Neural cell (in vitro differentiated cells): ENCODE data around the gene POLDIP3. TPM values are rescaled to one million over a fixed set of nuclear protein-coding genes. Genes with fewer than 3 reads are reported as not detected.
"Not testable (repeated sequence)": the region's sequence is repeated elsewhere in the genome, so short reads cannot be mapped to it uniquely, and the experiment has no call there.

Experiments used
- H2AFZ ChIP-seq: fragments of 200-600, 300-800 bp; sonication (generic), shearing (Covaris generic); 2 replicates; pipeline ENCODE4 v1.6.0; 2014; ENCODE audit warnings: low read depth, mild to moderate bottlenecking, antibody characterized with exemption, low read length, moderate library complexity
- H3F3A ChIP-seq: fragments of 200-600 bp; shearing (Covaris generic); 2 replicates; pipeline ENCODE4 v1.6.1; 2016; ENCODE audit warnings: mild to moderate bottlenecking, moderate library complexity, mixed read lengths, antibody characterized with exemption, low read length; ENCODE audit not compliant: insufficient read depth, poor library complexity, severe bottlenecking
- H3K27ac ChIP-seq: fragments of 200-600, 300-800 bp; sonication (generic), shearing (Covaris generic); 2 replicates; pipeline ENCODE4 v1.5.1; 2014; ENCODE audit warnings: mild to moderate bottlenecking, low read length, moderate library complexity
- H3K27me3 ChIP-seq: fragments of 300-800, 200-600 bp; sonication (generic), shearing (Covaris generic); 2 replicates; pipeline ENCODE4 v1.6.0; 2014; ENCODE audit warnings: mild to moderate bottlenecking, low read depth, low read length, moderate library complexity; ENCODE audit not compliant: insufficient read depth
- H3K36me3 ChIP-seq: fragments of 300-800, 200-600 bp; sonication (generic), shearing (Covaris generic); 2 replicates; pipeline ENCODE4 v1.5.1; 2014; ENCODE audit warnings: mild to moderate bottlenecking, antibody characterized with exemption, low read length, moderate library complexity; ENCODE audit not compliant: insufficient read depth
- H3K4me2 ChIP-seq: fragments of 300-800, 200-600 bp; sonication (generic), shearing (Covaris generic); 2 replicates; pipeline ENCODE4 v1.6.0; 2014; ENCODE audit warnings: mild to moderate bottlenecking, low read length
- H3K4me3 ChIP-seq: fragments of 300-800, 200-600 bp; sonication (generic), shearing (Covaris generic); 2 replicates; pipeline ENCODE4 v1.5.1; 2014; ENCODE audit warnings: mild to moderate bottlenecking, low read length, moderate library complexity
- H3K79me2 ChIP-seq: fragments of 200-600 bp; shearing (Covaris generic); replicated peaks from 2 replicates; pipeline ENCODE4 v1.6.0; 2014; ENCODE audit warnings: mild to moderate bottlenecking, low read length, moderate library complexity; ENCODE audit not compliant: insufficient read depth
- H3K9ac ChIP-seq: fragments of 300-800, 200-600 bp; sonication (generic), shearing (Covaris generic); 2 replicates; pipeline ENCODE4 v1.6.1; 2016; ENCODE audit warnings: mild to moderate bottlenecking, low read length, mixed read lengths
- H3K9me2 ChIP-seq: fragments of 200-600 bp; shearing (Covaris generic); 2 replicates; pipeline ENCODE4 v1.6.1; 2016; ENCODE audit warnings: mild to moderate bottlenecking, low read length, mixed read lengths; ENCODE audit not compliant: insufficient read depth
- H3K9me3 ChIP-seq: fragments of 200-600, 300-800 bp; sonication (generic), shearing (Covaris generic); 2 replicates; pipeline ENCODE4 v1.6.1; 2016; ENCODE audit warnings: mild to moderate bottlenecking, mixed run types, low read length, moderate library complexity, mixed read lengths
- H4K20me1 ChIP-seq: fragments of 200-600 bp; shearing (Covaris generic); 2 replicates; pipeline ENCODE4 v1.6.1; 2016; ENCODE audit warnings: mild to moderate bottlenecking, mixed run types; ENCODE audit not compliant: insufficient read depth
- EP300 ChIP-seq: fragments of 450-650 bp; conservative IDR thresholded peaks from 2 replicates; pipeline ENCODE4 v1.6.1; 2014; ENCODE audit warnings: antibody characterized with exemption, mild to moderate bottlenecking, moderate library complexity; ENCODE audit not compliant: poor library complexity, severe bottlenecking
- EZH2 ChIP-seq: fragments of 200-600, 300-800 bp; shearing (Covaris generic), sonication (generic); IDR thresholded peaks from 2 replicates; pipeline ENCODE4 v1.6.1; 2014; ENCODE audit warnings: antibody characterized with exemption, low read length, borderline replicate concordance, mild to moderate bottlenecking; ENCODE audit not compliant: insufficient read depth, poor library complexity, severe bottlenecking
- POLR2AphosphoS5 ChIP-seq: IDR thresholded peaks from 2 replicates; pipeline ENCODE4 v1.6.1; 2012
- RAD21 ChIP-seq: fragments of 450-650 bp; conservative IDR thresholded peaks from 2 replicates; pipeline ENCODE4 v1.6.1; 2014; ENCODE audit warnings: antibody characterized with exemption, mild to moderate bottlenecking, moderate library complexity
- REST ChIP-seq: IDR thresholded peaks from 2 replicates; pipeline ENCODE4 v1.6.1; 2012; ENCODE audit warnings: borderline replicate concordance
- SMC3 ChIP-seq: fragments of 450-650 bp; conservative IDR thresholded peaks from 2 replicates; pipeline ENCODE4 v1.6.1; 2014; ENCODE audit warnings: antibody characterized with exemption, mild to moderate bottlenecking, moderate library complexity; ENCODE audit not compliant: poor library complexity
- polyA plus RNA-seq: library from polyadenylated mRNA; depleted of rRNA; stranded (reverse); fragments of >200 nt; gene quantifications from 2 replicates; pipeline ENCODE4 v1.2.3, GENCODE V29; 2014

The POLDIP3 gene
- polyA plus RNA-seq, 1 donor from 2014 or later = 56.9 TPM

- Histone ChIP-seq H3K9me3 (no peaks in the 10 kb centered on the region), H4K20me1 (no peaks in the 10 kb centered on the region), H3F3A (no peaks in the 10 kb centered on the region), H3K79me2 (no peaks in the 10 kb centered on the region), H3K27ac (no peak overlapping the region), H3K27me3 (no peaks in the 10 kb centered on the region), H3K9me2 (no peaks in the 10 kb centered on the region), H3K4me3 (no peak overlapping the region), H3K9ac (no peak overlapping the region), H2AFZ (no peak overlapping the region), H3K36me3 (no peaks in the 10 kb centered on the region), H3K4me2 (no peak overlapping the region)
- TF ChIP-seq EZH2 (no peak), REST (no peak), POLR2AphosphoS5 (no peak), RAD21 (no peak), SMC3 (no peak), EP300 (no peak)
These were observed 50.0 kb downstream of the POLDIP3 start for GRCh38 chr22:42564699-42565098.

- H3K27me3 ChIP-seq, H4K20me1 ChIP-seq, H3F3A ChIP-seq, H3K36me3 ChIP-seq, H3K9ac ChIP-seq, H3K27ac ChIP-seq, H3K79me2 ChIP-seq, H3K4me3 ChIP-seq, H3K4me2 ChIP-seq, H3K9me3 ChIP-seq, H2AFZ ChIP-seq, H3K9me2 ChIP-seq: not testable (repeated sequence)
These were observed 50.7 kb downstream of the POLDIP3 start for GRCh38 chr22:42563943-42564342.

GRCh38 chr22:42562684-42563083, 52.0 kb downstream of the POLDIP3 start:
- Histone ChIP-seq H3K36me3 (no peaks in the 10 kb centered on the region), H3K9me3 (no peaks in the 10 kb centered on the region), H3F3A (no peaks in the 10 kb centered on the region), H3K79me2 (no peaks in the 10 kb centered on the region), H3K4me2 (no peak overlapping the region), H3K9ac (no peak overlapping the region), H3K9me2 (no peaks in the 10 kb centered on the region), H2AFZ (no peak overlapping the region), H3K4me3 (no peak overlapping the region), H3K27ac (no peak overlapping the region), H3K27me3 (no peaks in the 10 kb centered on the region), H4K20me1 (no peaks in the 10 kb centered on the region)
- TF ChIP-seq REST = no peak
- no peak for TF ChIP-seq SMC3
- TF ChIP-seq EP300 = no peak
